HepG2 (cell line): ENCODE data around the gene CD300LF. TPM values are rescaled to one million over a fixed set of nuclear protein-coding genes. Genes with fewer than 3 reads are reported as not detected.

Source experiments
- ATAC-seq: fragments of 200-7000 bp; cut with Tn5 transposase; 3 replicates; pipeline ENCODE4 v1.9.1; 2020; ENCODE audit warnings: mild to moderate bottlenecking, moderate library complexity
- BruUV-seq: library from RNA; stranded (reverse); fragments of 400-500 nt; replicated peaks from 2 replicates; lab custom pipeline; 2021; lab: Mats Ljungman, UMichigan
- CTCF ChIA-PET: fragments of 300-600 bp; formaldehyde crosslinking; extraction: SDS; loops from one replicate; lab custom pipeline; 2021; ENCODE audit warnings: low total read pairs, inconsistent platforms, low intra/inter-chr PET ratio; lab: Yijun Ruan, JAX
- POLR2A ChIA-PET: fragments of 350-600 bp; sonication (Branson Sonifier 250); formaldehyde crosslinking; loops from one replicate; lab custom pipeline; 2020; ENCODE audit warnings: antibody characterized with exemption, inconsistent platforms; lab: Yijun Ruan, JAX
- DNase-seq: peaks from one replicate; pipeline ENCODE4 v3.0.0-alpha.2; 2015; ENCODE audit warnings: low spot score
- FAIRE-seq: peaks from 3 replicates; lab custom pipeline; 2011; peaks lifted over from hg19 to GRCh38; lab: Jason Lieb, UNC
- H2AFZ ChIP-seq: one replicate; pipeline ENCODE4 v1.6.1; 2011; ENCODE audit warnings: low read length, inconsistent platforms
- H3K27ac ChIP-seq: fragments of 300-600 bp; 3 replicates; pipeline ENCODE4 v1.8.0; 2011; ENCODE audit warnings: mixed run types, mild to moderate bottlenecking, mixed read lengths, low read length, inconsistent platforms; ENCODE audit not compliant: insufficient read depth; ENCODE audit errors: extremely low read length
- H3K27me3 ChIP-seq, 2 experiments: fragments of 200-600 bp in 1 of 2; 2 replicates in 1 of 2; 3 replicates in 1 of 2; pipeline versions ENCODE4 v1.6.0 to v1.8.0; 2011; ENCODE audit warnings: low read length in 2 of 2, mild to moderate bottlenecking in 2 of 2, moderate library complexity in 2 of 2, inconsistent platforms in 1 of 2; ENCODE audit not compliant: insufficient read depth in 2 of 2, control insufficient read depth in 1 of 2
- H3K36me3 ChIP-seq, 2 experiments: fragments of 200-600 bp in 1 of 2; replicated peaks in 1 of 2; 2 replicates in 1 of 2; 3 replicates in 1 of 2; pipeline versions ENCODE4 v1.5.1 to v1.8.0; 2011; ENCODE audit warnings: low read length in 2 of 2, inconsistent platforms in 1 of 2; ENCODE audit not compliant: insufficient read depth in 2 of 2, control insufficient read depth in 1 of 2
- H3K4me1 ChIP-seq: 2 replicates; pipeline ENCODE4 v1.5.1; 2012; ENCODE audit warnings: low read length, inconsistent platforms; ENCODE audit not compliant: insufficient read depth
- H3K4me2 ChIP-seq: 2 replicates; pipeline ENCODE4 v1.6.0; 2011; ENCODE audit warnings: low read depth, low read length, inconsistent platforms
- H3K4me3 ChIP-seq, 3 experiments: fragments of 200-600 bp in 1 of 3; sonication (generic), shearing (Covaris generic) in 1 of 3; replicated peaks in 1 of 3; 2 replicates each; pipeline ENCODE4 v1.5.1; 2011 to 2016; ENCODE audit warnings: low read length in 3 of 3, inconsistent platforms in 2 of 3, low read depth in 2 of 3, mild to moderate bottlenecking in 2 of 3, control low read depth in 1 of 3, mixed read lengths in 1 of 3; ENCODE audit not compliant: insufficient read depth in 1 of 3
- H3K79me2 ChIP-seq: one replicate; pipeline ENCODE4 v1.6.1; 2011; ENCODE audit warnings: low read length, inconsistent platforms; ENCODE audit not compliant: insufficient read depth
- H3K9ac ChIP-seq: 2 replicates; pipeline ENCODE4 v1.6.0; 2011; ENCODE audit warnings: mild to moderate bottlenecking, low read depth, low read length, inconsistent platforms; ENCODE audit not compliant: insufficient read depth
- H3K9me3 ChIP-seq: 2 replicates; pipeline ENCODE4 v1.5.1; 2012; ENCODE audit warnings: mild to moderate bottlenecking, low read length
- H4K20me1 ChIP-seq: 2 replicates; pipeline ENCODE4 v1.6.0; 2011; ENCODE audit warnings: inconsistent platforms, mild to moderate bottlenecking, low read length, moderate library complexity; ENCODE audit not compliant: insufficient read depth
- CBX1 ChIP-seq: IDR thresholded peaks from one replicate; pipeline ENCODE4 v1.6.1; 2016; ENCODE audit warnings: antibody characterized with exemption, low read depth
- ERF ChIP-seq: IDR thresholded peaks from 2 replicates; pipeline ENCODE4 v1.6.1; 2018; ENCODE audit warnings: missing biosample characterization, missing genetic modification reagents
- KDM1A ChIP-seq: IDR thresholded peaks from 2 replicates; pipeline ENCODE4 v1.6.1; 2016; ENCODE audit warnings: missing compliant biosample characterization
- NFIC ChIP-seq: IDR thresholded peaks from 2 replicates; pipeline ENCODE4 v1.6.1; 2012; ENCODE audit warnings: mild to moderate bottlenecking, low read length, inconsistent platforms
- RAD21 ChIP-seq: fragments of 450-650 bp; formaldehyde crosslinking; IDR thresholded peaks from 2 replicates; pipeline ENCODE4 v1.5.0; 2020; ENCODE audit warnings: mild to moderate bottlenecking
- RNF219 ChIP-seq: sonication (generic); formaldehyde crosslinking; IDR thresholded peaks from 2 replicates; pipeline ENCODE4 v1.5.0; 2020; ENCODE audit warnings: mild to moderate bottlenecking, missing genetic modification reagents
- TMF1 ChIP-seq: sonication (generic); formaldehyde crosslinking; IDR thresholded peaks from 2 replicates; pipeline ENCODE4 v1.8.1; 2022; ENCODE audit warnings: low read depth, missing genetic modification reagents
- WGBS: methylation state at CpG from one replicate; pipeline ENCODE4 v1.1.6; 2017; ENCODE audit warnings: low lambda C conversion rate; 5-methylcytosine and 5-hydroxymethylcytosine counted together
- in situ Hi-C: cut with HindIII; loops from 2 replicates; pipeline ENCODE4 v1.10.0; 2017; ENCODE audit warnings: low pct_unique_long_range_greater_than_20kb; ENCODE audit not compliant: extremely low pct_ligation_motif_present
- intact Hi-C: fragments of 100-400 bp; cut with micrococcal nuclease; formaldehyde crosslinking; loops from one replicate; pipeline ENCODE4 v1.10.0; 2022; ENCODE audit not compliant: unreplicated experiment
- polyA plus RNA-seq, 8 experiments: library from polyadenylated mRNA; depleted of rRNA in 3 of 8; stranded (reverse) in 7 of 8; unstranded in 1 of 8; fragments of >200 nt; fragmentation: Illumina TruSeq in 4 of 8; extraction: Trizol in 4 of 8; gene quantifications; 2 replicates each; pipeline versions ENCODE4 v1.2.1 to v1.2.3, GENCODE V29; 2011 to 2016; ENCODE audit warnings: low read depth in 4 of 8, missing spikeins in 1 of 8, mixed read lengths in 1 of 8; ENCODE audit not compliant: insufficient read depth in 1 of 8
- total RNA-seq, 5 experiments: library from RNA; depleted of rRNA; stranded (reverse); fragments of >200 nt; fragmentation: Illumina TruSeq; extraction: Trizol; gene quantifications; 2 replicates each; pipeline ENCODE4 v1.2.3, GENCODE V29; 2016; ENCODE audit warnings: low read depth in 1 of 5
- TF ChIP-seq, protein P1 (sequence below): sonication (generic); formaldehyde crosslinking; IDR thresholded peaks from 2 replicates; pipeline ENCODE4 v1.8.1; 2023; ENCODE audit warnings: mild to moderate bottlenecking, missing genetic modification reagents
- TF ChIP-seq, protein P2 (sequence below): sonication (generic); formaldehyde crosslinking; IDR thresholded peaks from 2 replicates; pipeline ENCODE4 v1.5.0; 2020; ENCODE audit warnings: missing genetic modification reagents, mild to moderate bottlenecking, borderline replicate concordance
- TF ChIP-seq, protein P3 (sequence below): sonication (generic); formaldehyde crosslinking; IDR thresholded peaks from 2 replicates; pipeline ENCODE4 v1.8.0; 2022; ENCODE audit warnings: mild to moderate bottlenecking, missing genetic modification reagents, moderate library complexity

Gene CD300LF
- total and polyA plus RNA-seq, 2 of the 13 experiments (the other 11 are each of a cell fraction or from before 2014, with no cell fraction given), result not detected

DNA sequence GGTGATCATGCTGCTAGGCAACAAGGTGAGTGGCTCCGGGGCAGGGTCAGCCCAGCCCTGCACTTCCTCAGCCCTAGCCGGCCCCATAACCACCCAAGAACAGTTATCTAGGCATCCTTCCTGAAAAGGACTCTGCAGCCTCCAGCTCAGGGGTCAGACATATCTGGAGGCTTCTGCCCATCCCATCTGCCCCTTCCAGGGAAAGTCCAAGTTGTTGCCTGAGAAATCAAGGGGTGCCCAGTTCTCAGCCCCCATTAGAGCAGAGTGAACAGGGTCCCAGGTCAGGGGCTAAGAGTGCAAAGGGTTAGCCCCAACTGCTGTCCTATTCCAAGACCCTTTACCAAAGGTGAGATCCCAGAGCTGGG lies 31.6 kb upstream of the CD300LF start (continued):
- TF ChIP-seq, protein P1, sequence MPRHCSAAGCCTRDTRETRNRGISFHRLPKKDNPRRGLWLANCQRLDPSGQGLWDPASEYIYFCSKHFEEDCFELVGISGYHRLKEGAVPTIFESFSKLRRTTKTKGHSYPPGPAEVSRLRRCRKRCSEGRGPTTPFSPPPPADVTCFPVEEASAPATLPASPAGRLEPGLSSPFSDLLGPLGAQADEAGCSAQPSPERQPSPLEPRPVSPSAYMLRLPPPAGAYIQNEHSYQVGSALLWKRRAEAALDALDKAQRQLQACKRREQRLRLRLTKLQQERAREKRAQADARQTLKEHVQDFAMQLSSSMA (CRISPR knock-in tag), result no peak
- TF ChIP-seq, protein P2, sequence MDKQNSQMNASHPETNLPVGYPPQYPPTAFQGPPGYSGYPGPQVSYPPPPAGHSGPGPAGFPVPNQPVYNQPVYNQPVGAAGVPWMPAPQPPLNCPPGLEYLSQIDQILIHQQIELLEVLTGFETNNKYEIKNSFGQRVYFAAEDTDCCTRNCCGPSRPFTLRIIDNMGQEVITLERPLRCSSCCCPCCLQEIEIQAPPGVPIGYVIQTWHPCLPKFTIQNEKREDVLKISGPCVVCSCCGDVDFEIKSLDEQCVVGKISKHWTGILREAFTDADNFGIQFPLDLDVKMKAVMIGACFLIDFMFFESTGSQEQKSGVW (CRISPR knock-in tag), result no peak
- TF ChIP-seq NFIC, result no peak
- TF ChIP-seq RAD21 (CRISPR knock-in tag), result no peak

GRCh38 chr17:74743755-74744154 lies 31.0 kb upstream of the CD300LF start:
- in situ Hi-C loops, result no loop called here
- CTCF ChIA-PET, result interaction anchor here (0.7 to 9.0 kb wide), 7 partner anchors 12 to 121 kb away, joined by 3 to 219 read pairs (median 5); partner anchors contain the start of gene NAT9
- WGBS, result 4% methylated on average over 2 of the region's 2 CpGs

More at GRCh38 chr17:74743755-74744154, 31.0 kb upstream of the CD300LF start:
- peaks cover 4% of the 10 kb centered on the region for H3K79me2 ChIP-seq
- no peaks in the 10 kb centered on the region for H3K36me3 ChIP-seq
- H3K9me3 ChIP-seq, result no peaks in the 10 kb centered on the region
- H3K4me3 ChIP-seq, result no peak overlapping the region
- POLR2A ChIA-PET, result interaction anchor here (21.5 kb wide), 1 partner anchor 25 kb away, joined by 1459 read pairs; the partner anchor contains the start of gene NAT9
- no peak for DNase-seq
- no peaks in the 10 kb centered on the region for H4K20me1 ChIP-seq
- ATAC-seq, result no peak
- intact Hi-C loops, result loop anchor here (1.0 to 2.0 kb wide), 2 partner anchors 38 to 121 kb away; no protein-coding TSS in a partner anchor
- H3K27me3 ChIP-seq, result peaks cover 5 to 25% of the 10 kb centered on the region in 2 experiments; a peak in 2 of 5 replicates
- BruUV-seq, result no TSS peak
- no peak overlapping the region for H3K4me2 ChIP-seq
- H3K4me1 ChIP-seq, result peaks cover 77% of the 10 kb centered on the region
- no peak for FAIRE-seq
- TF ChIP-seq CBX1 (no peak), RNF219 (CRISPR knock-in tag) (no peak), ERF (no peak), KDM1A (no peak), TMF1 (CRISPR knock-in tag) (no peak)
- TF ChIP-seq, protein P2 (CRISPR knock-in tag), result no peak
- TF ChIP-seq, protein P3, sequence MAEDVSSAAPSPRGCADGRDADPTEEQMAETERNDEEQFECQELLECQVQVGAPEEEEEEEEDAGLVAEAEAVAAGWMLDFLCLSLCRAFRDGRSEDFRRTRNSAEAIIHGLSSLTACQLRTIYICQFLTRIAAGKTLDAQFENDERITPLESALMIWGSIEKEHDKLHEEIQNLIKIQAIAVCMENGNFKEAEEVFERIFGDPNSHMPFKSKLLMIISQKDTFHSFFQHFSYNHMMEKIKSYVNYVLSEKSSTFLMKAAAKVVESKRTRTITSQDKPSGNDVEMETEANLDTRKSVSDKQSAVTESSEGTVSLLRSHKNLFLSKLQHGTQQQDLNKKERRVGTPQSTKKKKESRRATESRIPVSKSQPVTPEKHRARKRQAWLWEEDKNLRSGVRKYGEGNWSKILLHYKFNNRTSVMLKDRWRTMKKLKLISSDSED (CRISPR knock-in tag), result no peak
- no peak overlapping the region for H2AFZ ChIP-seq
- H3K27ac ChIP-seq, result no peak overlapping the region
- no peak overlapping the region for H3K9ac ChIP-seq
